ENCODE results near the gene FAXDC2.

FAXDC2 gene

GRCh38 chr5:154783774-154784460, 66.5 kb downstream of the FAXDC2 start:
- no peak for FAIRE-seq
- no peak for DNase-seq (ENCODE audit: insufficient read length, low spot score)

GRCh38 chr5:154782812-154783592, 67.4 kb downstream of the FAXDC2 start:
- DNase-seq (ENCODE audit: insufficient read length, low spot score) (no peak), FAIRE-seq (no peak)
- no peak for TF ChIP-seq CTCF (IDR thresholded peaks at IDR 0.05; ENCODE audit: insufficient read depth, missing control alignments)

More at GRCh38 chr5:154783774-154784460, 66.5 kb downstream of the FAXDC2 start:
- no peak for TF ChIP-seq CTCF (IDR thresholded peaks at IDR 0.05; ENCODE audit: insufficient read depth, missing control alignments)

GRCh38 chr5:154782326-154782725, 68.1 kb downstream of the FAXDC2 start:
- no peak for DNase-seq (ENCODE audit: insufficient read length, low spot score)
- TF ChIP-seq CTCF (IDR thresholded peaks at IDR 0.05; ENCODE audit: insufficient read depth, missing control alignments), result no peak
- FAIRE-seq, result no peak

GRCh38 chr5:154780128-154780527, 70.3 kb downstream of the FAXDC2 start:
- no peak for TF ChIP-seq CTCF (IDR thresholded peaks at IDR 0.05; ENCODE audit: insufficient read depth, missing control alignments)
- FAIRE-seq (no peak), DNase-seq (ENCODE audit: insufficient read length, low spot score) (no peak)

GRCh38 chr5:154779105-154779504, 71.3 kb downstream of the FAXDC2 start:
- FAIRE-seq, result no peak

GRCh38 chr5:154778534-154778933, 71.9 kb downstream of the FAXDC2 start:
- FAIRE-seq (no peak), DNase-seq (ENCODE audit: insufficient read length, low spot score) (no peak)
- no peak for TF ChIP-seq CTCF (IDR thresholded peaks at IDR 0.05; ENCODE audit: insufficient read depth, missing control alignments)

More at GRCh38 chr5:154779105-154779504, 71.3 kb downstream of the FAXDC2 start:
- TF ChIP-seq CTCF (IDR thresholded peaks at IDR 0.05; ENCODE audit: insufficient read depth, missing control alignments), result no peak
- no peak for DNase-seq (ENCODE audit: insufficient read length, low spot score)

- DNase-seq (ENCODE audit: insufficient read length, low spot score) (no peak), FAIRE-seq (no peak)
Measured at GRCh38 chr5:154776167-154776566, 74.2 kb downstream of the FAXDC2 start.

More at GRCh38 chr5:154776167-154776566, 74.2 kb downstream of the FAXDC2 start:
- TF ChIP-seq CTCF (IDR thresholded peaks at IDR 0.05; ENCODE audit: insufficient read depth, missing control alignments), result no peak

Measured in D721Med (cell line).